C4-2B (cell line): ENCODE results near the gene TBL2.

Source experiments
- ZFX ChIP-seq: fragments of 450-650 bp; IDR thresholded peaks from 2 replicates; pipeline ENCODE4 v1.6.1; 2017
- TF ChIP-seq, protein P1 (sequence below): fragments of 450-650 bp; conservative IDR thresholded peaks from 2 replicates; pipeline ENCODE4 v1.5.1; 2017; ENCODE audit warnings: mild to moderate bottlenecking

DNA sequence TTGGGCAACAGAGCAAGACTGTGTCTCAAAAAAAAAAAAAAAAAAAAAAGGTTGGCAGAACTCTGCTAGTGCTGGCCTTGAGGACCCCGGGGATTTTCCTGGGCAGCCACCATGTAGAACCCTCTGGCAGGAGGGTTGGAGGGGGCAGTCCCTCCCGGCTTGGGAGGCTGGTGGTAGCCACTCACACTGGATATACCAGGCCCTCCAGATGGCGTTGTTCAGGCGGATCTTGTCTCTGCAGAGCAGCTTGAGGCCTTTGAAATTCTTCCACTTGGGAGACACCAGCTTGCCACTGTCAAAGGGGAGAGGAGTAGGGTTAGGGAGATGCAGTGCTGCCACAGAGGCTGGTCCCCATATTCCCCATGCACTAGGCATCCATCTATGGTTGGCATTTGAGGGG is 37.5 kb upstream of the TBL2 start:
- TF ChIP-seq, protein P1, sequence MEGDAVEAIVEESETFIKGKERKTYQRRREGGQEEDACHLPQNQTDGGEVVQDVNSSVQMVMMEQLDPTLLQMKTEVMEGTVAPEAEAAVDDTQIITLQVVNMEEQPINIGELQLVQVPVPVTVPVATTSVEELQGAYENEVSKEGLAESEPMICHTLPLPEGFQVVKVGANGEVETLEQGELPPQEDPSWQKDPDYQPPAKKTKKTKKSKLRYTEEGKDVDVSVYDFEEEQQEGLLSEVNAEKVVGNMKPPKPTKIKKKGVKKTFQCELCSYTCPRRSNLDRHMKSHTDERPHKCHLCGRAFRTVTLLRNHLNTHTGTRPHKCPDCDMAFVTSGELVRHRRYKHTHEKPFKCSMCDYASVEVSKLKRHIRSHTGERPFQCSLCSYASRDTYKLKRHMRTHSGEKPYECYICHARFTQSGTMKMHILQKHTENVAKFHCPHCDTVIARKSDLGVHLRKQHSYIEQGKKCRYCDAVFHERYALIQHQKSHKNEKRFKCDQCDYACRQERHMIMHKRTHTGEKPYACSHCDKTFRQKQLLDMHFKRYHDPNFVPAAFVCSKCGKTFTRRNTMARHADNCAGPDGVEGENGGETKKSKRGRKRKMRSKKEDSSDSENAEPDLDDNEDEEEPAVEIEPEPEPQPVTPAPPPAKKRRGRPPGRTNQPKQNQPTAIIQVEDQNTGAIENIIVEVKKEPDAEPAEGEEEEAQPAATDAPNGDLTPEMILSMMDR, result no peak
- TF ChIP-seq ZFX, result no peak
